ENCODE measurements around the gene DIPK1A.

- no peak for TF ChIP-seq EZH2phosphoT487 (IDR thresholded peaks at IDR 0.05; ENCODE audit: insufficient read depth, low read depth)
- no peak for TF ChIP-seq EZH2 (IDR thresholded peaks at IDR 0.05; ENCODE audit: insufficient read depth, poor library complexity, severe bottlenecking)
Measured at GRCh38 chr1:92795166-92795565, 166.1 kb downstream of the DIPK1A start.
